Small intestine (tissue), 7 donors: Measurements from ENCODE around the gene TEX29. TPM values are rescaled to one million over a fixed set of nuclear protein-coding genes. Genes with fewer than 3 reads are reported as not detected.

Source experiments
- DNase-seq, 2 donors: peaks; one replicate each; pipeline versions ENCODE4 v3.0.0 to v3.0.0-alpha.2; 2013
- FAIRE-seq: peaks from 2 replicates; lab custom pipeline; 2012; peaks lifted over from hg19 to GRCh38; lab: Jason Lieb, UNC
- H3K27ac ChIP-seq, 3 donors: one replicate each; pipeline ENCODE4 v1.5.1; 2013; ENCODE audit warnings: low read length in 2 of 3, mild to moderate bottlenecking in 2 of 3, control low read depth in 1 of 3, inconsistent platforms in 1 of 3, low read depth in 1 of 3, moderate library complexity in 1 of 3
- H3K27me3 ChIP-seq, 3 donors: one replicate each; pipeline ENCODE4 v1.6.1; 2013; ENCODE audit warnings: low read length in 3 of 3, inconsistent platforms in 1 of 3; ENCODE audit not compliant: control insufficient read depth in 3 of 3, insufficient read depth in 3 of 3
- H3K36me3 ChIP-seq, 3 donors: one replicate each; pipeline ENCODE4 v1.6.1; 2013; ENCODE audit warnings: low read length in 3 of 3, inconsistent platforms in 1 of 3, low read depth in 1 of 3, mild to moderate bottlenecking in 1 of 3, moderate library complexity in 1 of 3; ENCODE audit not compliant: control insufficient read depth in 3 of 3, insufficient read depth in 2 of 3
- H3K4me1 ChIP-seq, 3 donors: one replicate each; pipeline ENCODE4 v1.6.1; 2013; ENCODE audit warnings: low read length in 2 of 3, inconsistent platforms in 1 of 3, low read depth in 1 of 3, mild to moderate bottlenecking in 1 of 3, moderate library complexity in 1 of 3; ENCODE audit not compliant: control insufficient read depth in 3 of 3, insufficient read depth in 2 of 3
- H3K4me3 ChIP-seq, 3 donors: one replicate each; pipeline ENCODE4 v1.5.1; 2013; ENCODE audit warnings: low read length in 3 of 3, control low read depth in 1 of 3, inconsistent platforms in 1 of 3, low read depth in 1 of 3, mild to moderate bottlenecking in 1 of 3, moderate library complexity in 1 of 3
- H3K9me3 ChIP-seq, 2 donors: one replicate each; pipeline ENCODE4 v1.6.1; 2013; ENCODE audit warnings: low read depth in 1 of 2, low read length in 1 of 2; ENCODE audit not compliant: control insufficient read depth in 2 of 2, insufficient read depth in 1 of 2
- WGBS, 3 donors: extraction: QIAGEN DNeasy Blood & Tissue Kit; methylation state at CpG; one replicate each; pipeline ENCODE4 v1.1.7; 2013; 5-methylcytosine and 5-hydroxymethylcytosine counted together
- polyA plus RNA-seq, 4 donors: library from polyadenylated mRNA; stranded (reverse) in 3 of 4; unstranded in 1 of 4; fragments of 200-250 nt in 3 of 4; fragments of 120-200 nt in 1 of 4; gene quantifications; one replicate each; pipeline versions ENCODE4 v1.2.1 to v1.2.3, GENCODE V29; 2013
- donor health status: healthy with polysubstance abuse.
- donor health status: control.
- donor health status: control.
- donor health status: Bipolar disorder and iron deficiency.
- donor health status: healthy.

Gene TEX29
- polyA plus RNA-seq, 4 donors = 0.15 to 5.8 (median 1.7) TPM

DNA sequence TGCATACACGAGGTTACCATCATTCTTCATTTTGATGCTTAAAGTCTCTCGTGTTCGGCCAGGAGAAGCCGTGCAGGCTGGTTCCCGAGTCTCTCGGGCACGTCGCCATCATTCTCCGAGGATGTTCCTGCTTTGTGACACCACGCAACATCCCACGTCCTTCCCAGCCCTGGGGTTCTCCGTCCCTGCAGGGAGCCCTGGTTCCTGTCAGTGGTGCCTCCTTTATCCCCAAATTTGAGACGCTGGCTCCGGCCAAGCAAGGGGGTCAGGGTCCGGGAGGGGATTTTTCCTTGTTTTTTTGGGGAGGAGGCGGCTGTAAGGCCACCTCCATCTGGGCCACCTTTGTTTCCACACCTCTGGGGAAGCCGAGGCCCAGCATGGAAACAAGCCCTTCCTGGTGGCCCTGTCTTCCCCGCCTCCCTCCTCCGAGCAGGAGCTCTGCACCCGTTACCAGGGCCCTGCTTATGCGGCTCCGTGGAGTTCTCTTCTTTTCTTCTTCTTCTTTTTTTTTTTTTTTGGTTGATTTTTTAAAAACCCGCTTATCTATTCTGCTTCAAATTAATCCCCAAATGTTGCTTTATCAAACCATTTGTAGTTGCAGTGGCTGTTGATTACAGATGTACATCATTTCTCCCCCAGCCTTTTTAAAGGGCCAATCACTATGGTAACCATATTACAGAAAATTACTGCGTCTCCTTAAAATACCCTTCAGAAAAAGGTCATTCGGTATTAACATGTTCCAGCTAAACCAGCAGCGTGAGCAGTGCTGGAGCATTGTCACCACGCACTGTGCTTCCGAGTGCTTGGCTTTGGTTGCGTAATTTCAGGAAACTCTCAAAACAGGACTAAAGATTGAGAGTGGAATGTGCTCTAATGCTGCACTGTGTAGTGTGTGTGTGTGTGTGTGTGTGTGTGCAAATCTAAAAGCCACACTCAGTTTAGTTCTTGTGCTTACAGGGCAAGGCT, 50.4 kb downstream of the TEX29 start:
- DNase-seq (no peak), FAIRE-seq (no peak)
- Histone ChIP-seq H3K36me3 (no peaks in the 10 kb centered on the region), H3K9me3 (no peaks in the 10 kb centered on the region), H3K27ac (no peak overlapping the region), H3K27me3 (no peaks in the 10 kb centered on the region), H3K4me1 (no peaks in the 10 kb centered on the region), H3K4me3 (no peak overlapping the region)
- 85 to 89% (median 88%) methylated on average over 29 of the region's 29 CpGs for whole genome bisulfite sequencing, 3 donors

DNA sequence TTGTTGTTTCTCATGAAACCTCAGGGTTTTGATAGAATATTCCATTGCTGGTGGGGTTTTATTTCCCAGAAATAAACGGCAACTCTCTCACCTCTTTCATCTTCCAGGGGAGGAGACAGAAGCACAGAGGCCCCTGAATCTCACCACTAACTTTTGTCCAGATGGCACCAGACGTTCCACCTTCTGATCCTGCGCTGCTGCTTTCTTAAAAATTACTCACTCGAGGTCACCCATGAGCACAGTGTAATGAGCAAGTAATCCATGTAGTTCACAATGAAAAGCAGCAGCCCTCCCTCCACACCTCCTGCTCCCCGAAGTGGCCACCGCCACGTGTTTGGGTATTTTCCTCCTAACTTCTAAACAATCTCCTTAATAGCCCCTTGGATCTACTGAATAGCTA, 51.3 kb downstream of the TEX29 start:
- no peak overlapping the region for H3K4me3 ChIP-seq
- DNase-seq (no peak), FAIRE-seq (no peak)
- H3K27me3 ChIP-seq = no peaks in the 10 kb centered on the region
- no peaks in the 10 kb centered on the region for H3K36me3 ChIP-seq
- 73 to 82% (median 79%) methylated on average over 7 of the region's 7 CpGs for WGBS, 3 donors
- H3K9me3 ChIP-seq = no peaks in the 10 kb centered on the region
- no peaks in the 10 kb centered on the region for H3K4me1 ChIP-seq
- H3K27ac ChIP-seq = no peak overlapping the region

DNA sequence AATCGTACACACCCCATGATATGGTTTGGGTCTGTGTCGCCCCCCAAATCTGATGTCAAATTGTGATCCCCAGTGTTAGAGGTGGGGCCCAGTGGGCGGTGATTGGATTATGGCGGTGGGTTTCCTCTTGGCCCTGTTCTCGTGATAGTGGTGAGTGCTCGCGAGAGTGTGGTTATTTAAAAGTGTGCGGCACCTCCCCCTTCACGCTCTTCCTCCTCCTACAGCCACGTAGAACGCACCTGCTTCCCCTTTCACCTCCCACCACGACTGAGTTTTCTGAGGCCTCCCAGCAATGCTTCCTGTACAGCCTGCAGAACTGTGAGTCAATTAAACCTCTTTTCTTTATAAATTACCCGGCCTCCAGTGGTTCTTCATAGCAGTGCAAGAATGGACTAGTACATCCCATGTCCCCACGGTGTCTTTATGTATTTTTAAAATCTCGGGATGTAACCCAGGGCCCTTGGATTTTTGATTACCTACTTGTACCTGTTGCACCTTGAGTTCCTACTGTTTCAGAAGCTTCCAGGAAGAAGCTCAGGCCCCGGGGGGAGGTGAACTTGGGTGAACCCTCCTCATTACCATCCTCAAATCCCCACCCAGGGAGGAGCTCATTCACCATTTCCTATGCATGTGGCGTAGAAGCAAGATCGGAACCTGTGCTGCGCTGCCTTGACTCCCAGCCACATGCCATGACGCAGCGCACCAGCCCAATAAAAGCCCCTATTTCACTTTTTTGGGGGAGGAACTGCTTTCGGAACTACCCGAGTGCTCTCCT, 52.4 kb downstream of the TEX29 start:
- Histone ChIP-seq H3K27ac (no peak overlapping the region), H3K4me1 (no peaks in the 10 kb centered on the region), H3K27me3 (no peaks in the 10 kb centered on the region), H3K36me3 (no peaks in the 10 kb centered on the region), H3K4me3 (no peak overlapping the region), H3K9me3 (no peaks in the 10 kb centered on the region)
- DNase-seq = no peak
- WGBS, 3 donors = 80 to 83% (median 82%) methylated on average over 23 of the region's 23 CpGs
- no peak for FAIRE-seq

DNA sequence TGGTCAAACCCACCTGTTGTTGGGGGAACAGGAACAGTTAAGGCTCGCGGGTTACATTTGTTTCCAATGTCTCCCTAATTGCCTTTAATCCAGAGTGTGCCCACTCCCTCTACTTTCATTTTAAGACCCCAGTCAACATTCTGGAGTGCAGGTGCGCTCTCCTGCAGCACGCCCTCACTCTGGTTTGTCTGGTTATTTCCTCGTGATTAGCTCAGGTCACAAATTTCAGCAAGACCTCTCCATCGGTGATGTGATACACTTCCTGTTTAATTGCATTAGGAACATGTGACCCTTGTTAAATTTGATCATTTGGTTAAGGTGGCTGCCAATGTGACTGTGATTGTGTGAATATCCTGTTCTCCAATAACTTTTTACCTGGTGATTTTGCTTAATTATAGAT, 53.0 kb downstream of the TEX29 start:
- H3K4me1 ChIP-seq = no peaks in the 10 kb centered on the region
- no peak for FAIRE-seq
- DNase-seq = no peak
- no peak overlapping the region for H3K4me3 ChIP-seq
- no peaks in the 10 kb centered on the region for H3K36me3 ChIP-seq
- no peak overlapping the region for H3K27ac ChIP-seq
- 80 to 83% (median 82%) methylated on average over 6 of the region's 6 CpGs for WGBS, 3 donors
- H3K9me3 ChIP-seq = no peaks in the 10 kb centered on the region
- no peaks in the 10 kb centered on the region for H3K27me3 ChIP-seq

DNA sequence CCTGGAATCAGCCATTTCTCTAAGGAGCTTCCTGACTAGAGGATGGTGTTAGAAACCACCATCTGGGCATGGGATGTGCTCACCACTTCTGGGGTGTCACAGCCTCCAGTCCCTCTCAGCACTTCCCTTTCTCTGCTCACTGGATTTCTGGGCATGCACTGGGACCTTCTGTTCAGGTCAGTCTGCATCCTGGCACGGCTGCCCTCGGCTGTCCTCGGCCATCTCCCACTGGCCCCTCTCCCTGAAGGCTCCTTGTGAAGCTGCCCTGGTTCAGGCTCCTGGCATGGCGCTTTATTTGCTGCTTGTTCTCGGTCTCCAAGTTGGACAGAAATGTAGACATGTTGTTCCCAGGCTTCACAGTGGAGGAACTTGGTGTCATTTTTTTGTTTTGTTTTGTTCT, 60.0 kb downstream of the TEX29 start:
- no peaks in the 10 kb centered on the region for H3K36me3 ChIP-seq
- 85 to 92% (median 90%) methylated on average over 5 of the region's 5 CpGs for WGBS, 3 donors
- no peak overlapping the region for H3K4me3 ChIP-seq
- FAIRE-seq = no peak
- H3K27me3 ChIP-seq = no peaks in the 10 kb centered on the region
- no peaks in the 10 kb centered on the region for H3K4me1 ChIP-seq
- H3K9me3 ChIP-seq = peaks cover 0 to 8% of the 10 kb centered on the region in 2 donors
- H3K27ac ChIP-seq = no peak overlapping the region
- DNase-seq = no peak

DNA sequence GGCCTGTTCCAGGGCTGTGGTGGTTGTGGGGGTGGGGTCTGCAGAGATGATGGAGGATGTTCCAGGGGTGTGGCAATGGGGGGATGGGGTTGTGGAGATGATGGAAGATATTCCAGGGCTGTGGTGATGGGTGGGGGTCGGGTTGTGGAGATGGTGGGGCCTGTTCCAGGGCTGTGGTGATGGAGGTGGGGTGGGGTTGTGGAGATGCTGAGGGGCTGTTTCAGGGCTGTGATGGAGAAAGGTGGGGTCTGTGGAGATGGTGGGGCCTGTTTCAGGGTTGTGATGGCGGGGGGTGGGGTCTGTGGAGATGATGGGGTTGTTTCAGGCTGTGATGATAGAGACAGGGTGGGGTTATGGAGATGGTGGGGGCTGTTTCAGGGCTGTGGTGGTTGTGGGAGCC, 62.0 kb downstream of the TEX29 start:
- 11 to 33% (median 19%) methylated on average over 2 of the region's 2 CpGs for WGBS, 3 donors
- H3K4me1 ChIP-seq = no peaks in the 10 kb centered on the region
- no peak for DNase-seq
- H3K27me3 ChIP-seq = no peaks in the 10 kb centered on the region
- H3K4me3 ChIP-seq = no peak overlapping the region
- no peaks in the 10 kb centered on the region for H3K36me3 ChIP-seq
- no peak for FAIRE-seq
- H3K9me3 ChIP-seq = peaks cover 0 to 8% of the 10 kb centered on the region in 2 donors
- H3K27ac ChIP-seq = no peak overlapping the region

DNA sequence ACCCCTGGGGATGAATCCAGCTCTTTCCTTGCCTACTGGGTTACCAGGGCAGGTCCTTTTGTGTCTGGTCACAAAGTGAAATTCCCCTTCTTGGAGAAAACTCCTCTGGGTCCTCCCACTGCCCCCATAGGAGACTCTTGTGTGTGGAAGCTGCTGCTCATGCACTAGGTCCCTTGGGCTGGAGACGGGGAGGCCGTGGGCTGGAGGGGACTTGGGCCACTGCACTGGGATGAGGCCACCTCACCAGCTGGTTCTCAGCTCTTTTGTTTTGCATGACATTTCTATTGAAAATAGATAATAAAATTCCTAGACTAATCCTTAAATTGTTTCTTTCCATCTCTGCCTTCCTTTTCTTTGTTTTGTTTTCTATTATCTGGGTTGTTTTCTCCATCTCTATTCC, 62.4 kb downstream of the TEX29 start:
- Histone ChIP-seq H3K27ac (no peak overlapping the region), H3K4me1 (no peaks in the 10 kb centered on the region), H3K4me3 (no peak overlapping the region), H3K36me3 (no peaks in the 10 kb centered on the region), H3K9me3 (peaks cover 0 to 8% of the 10 kb centered on the region in 2 donors), H3K27me3 (no peaks in the 10 kb centered on the region)
- 33 to 44% (median 43%) methylated on average over 2 of the region's 2 CpGs for WGBS, 3 donors
- FAIRE-seq (no peak), DNase-seq (no peak)

DNA sequence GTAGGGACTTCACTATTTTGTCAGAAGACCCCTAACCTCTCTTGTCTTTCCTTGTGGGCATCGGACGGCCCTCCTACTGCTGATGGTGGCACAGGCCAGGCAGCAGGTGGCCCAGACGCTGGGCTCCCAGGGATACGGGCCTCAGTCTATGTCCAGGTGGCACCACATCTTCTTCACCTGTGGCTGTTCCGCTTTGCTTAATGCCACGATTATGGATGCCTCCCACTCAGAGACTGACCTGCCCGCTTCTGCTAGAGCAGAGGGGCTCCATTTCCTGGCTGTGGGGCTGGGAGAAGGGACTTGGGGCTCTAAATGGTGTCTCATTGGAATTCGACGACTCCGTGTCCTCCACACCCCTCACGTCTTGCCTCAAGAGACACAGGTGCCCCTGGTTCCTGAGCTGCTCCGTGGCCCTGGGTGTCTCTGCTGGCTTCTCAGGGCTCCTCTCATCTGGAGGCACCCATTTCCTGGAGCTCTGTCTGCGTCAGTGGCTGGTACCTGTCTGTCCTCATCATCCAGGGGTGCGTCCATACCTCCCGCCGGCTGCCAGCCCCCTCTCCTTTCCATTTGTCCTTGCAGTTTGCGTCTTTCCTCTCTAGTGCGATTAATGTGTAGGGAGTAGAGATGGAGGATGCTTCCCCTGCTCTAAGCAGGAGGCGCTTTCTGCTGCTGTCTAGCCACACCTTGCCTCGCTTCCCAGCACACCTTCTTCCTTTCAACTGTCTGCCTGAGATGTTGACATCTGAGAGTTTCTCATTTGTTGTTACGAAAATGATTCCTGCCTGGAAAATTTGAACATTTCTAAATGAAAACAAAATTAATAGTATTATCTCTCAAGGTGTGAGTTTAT, 63.4 kb downstream of the TEX29 start:
- Histone ChIP-seq H3K36me3 (no peaks in the 10 kb centered on the region), H3K27ac (no peak overlapping the region), H3K4me3 (no peak overlapping the region), H3K27me3 (no peaks in the 10 kb centered on the region), H3K4me1 (no peaks in the 10 kb centered on the region), H3K9me3 (peaks cover 0 to 8% of the 10 kb centered on the region in 2 donors)
- DNase-seq (no peak), FAIRE-seq (no peak)
- 60 to 67% (median 62%) methylated on average over 20 to 21 of the region's 21 CpGs for WGBS, 3 donors
